GM12891 (cell line): ENCODE results near the gene RSBN1L.

ENCODE experiments used
- POLR2A ChIP-seq: IDR thresholded peaks from 2 replicates; pipeline ENCODE4 v1.6.1; 2011; ENCODE audit warnings: low read depth, low read length, control low read depth
- POLR2AphosphoS5 ChIP-seq: IDR thresholded peaks from 2 replicates; pipeline ENCODE4 v1.6.1; 2011; ENCODE audit warnings: low read depth, low read length, control low read depth

GRCh38 chr7:77680266-77680665 is 16.0 kb upstream of the RSBN1L start:
- TF ChIP-seq POLR2AphosphoS5 (no peak), POLR2A (no peak)
